Fibroblast of skin of right biceps (primary cell): Measurements from ENCODE around the gene MAPKAP1.

ENCODE experiments used
- DNase-seq: peaks from one replicate; pipeline ENCODE4 v3.0.0-alpha.2; 2013

MAPKAP1 gene

DNA sequence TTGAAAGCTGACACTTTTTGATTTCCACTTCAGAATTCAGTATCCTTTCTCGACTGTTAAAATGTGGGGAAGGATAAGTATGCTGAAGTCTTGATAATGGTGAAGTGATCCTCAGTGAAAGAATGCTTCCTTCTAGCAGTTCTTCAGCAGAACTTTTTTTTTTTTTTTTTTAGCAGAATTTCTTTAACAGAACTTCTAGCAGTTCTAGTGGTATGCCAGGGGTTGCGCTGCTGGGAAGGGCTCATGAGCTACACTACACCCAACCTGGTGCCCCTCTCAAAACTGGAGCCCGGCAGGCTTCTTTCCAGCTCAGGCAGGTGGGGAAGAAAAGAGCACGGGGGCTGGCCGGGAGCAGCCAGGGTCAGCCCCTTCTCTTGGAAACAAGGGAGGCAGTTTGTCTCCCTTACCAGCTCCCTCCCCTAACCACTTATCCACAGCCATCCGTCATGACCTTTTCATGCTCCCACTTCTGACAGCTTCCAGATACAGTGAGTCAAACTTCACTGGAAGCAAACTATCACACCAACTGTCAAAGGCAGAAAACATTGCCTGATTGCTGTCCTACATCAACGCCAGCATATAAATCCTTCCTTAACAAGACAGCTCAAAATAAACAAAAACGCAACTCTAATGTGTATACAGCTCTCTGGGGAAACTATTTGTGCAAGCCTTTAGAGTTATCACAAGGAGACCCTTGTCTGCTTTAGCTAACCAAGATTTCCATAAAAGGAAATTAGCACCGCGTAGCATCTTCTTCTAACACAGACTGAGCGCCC is 233.9 kb downstream of the MAPKAP1 start:
- DNase-seq: peak; percentile 76

DNA sequence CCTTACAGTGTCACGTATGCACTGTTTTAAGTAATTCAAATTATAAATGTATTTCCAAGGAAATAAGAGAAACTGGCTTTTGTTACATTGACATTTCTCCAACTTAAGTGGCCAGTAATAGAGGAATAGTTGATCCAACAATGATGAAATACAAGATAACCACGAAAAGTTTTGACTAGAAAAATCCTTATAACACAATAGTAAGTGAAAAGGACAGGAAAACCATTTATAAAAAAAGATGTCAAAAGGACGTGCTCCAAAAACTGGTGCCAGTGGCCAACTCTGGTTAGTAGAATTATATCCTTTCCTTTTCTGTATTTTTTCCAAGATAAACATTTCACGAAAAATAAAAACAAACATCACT is 234.5 kb downstream of the MAPKAP1 start:
- DNase-seq: no peak

DNA sequence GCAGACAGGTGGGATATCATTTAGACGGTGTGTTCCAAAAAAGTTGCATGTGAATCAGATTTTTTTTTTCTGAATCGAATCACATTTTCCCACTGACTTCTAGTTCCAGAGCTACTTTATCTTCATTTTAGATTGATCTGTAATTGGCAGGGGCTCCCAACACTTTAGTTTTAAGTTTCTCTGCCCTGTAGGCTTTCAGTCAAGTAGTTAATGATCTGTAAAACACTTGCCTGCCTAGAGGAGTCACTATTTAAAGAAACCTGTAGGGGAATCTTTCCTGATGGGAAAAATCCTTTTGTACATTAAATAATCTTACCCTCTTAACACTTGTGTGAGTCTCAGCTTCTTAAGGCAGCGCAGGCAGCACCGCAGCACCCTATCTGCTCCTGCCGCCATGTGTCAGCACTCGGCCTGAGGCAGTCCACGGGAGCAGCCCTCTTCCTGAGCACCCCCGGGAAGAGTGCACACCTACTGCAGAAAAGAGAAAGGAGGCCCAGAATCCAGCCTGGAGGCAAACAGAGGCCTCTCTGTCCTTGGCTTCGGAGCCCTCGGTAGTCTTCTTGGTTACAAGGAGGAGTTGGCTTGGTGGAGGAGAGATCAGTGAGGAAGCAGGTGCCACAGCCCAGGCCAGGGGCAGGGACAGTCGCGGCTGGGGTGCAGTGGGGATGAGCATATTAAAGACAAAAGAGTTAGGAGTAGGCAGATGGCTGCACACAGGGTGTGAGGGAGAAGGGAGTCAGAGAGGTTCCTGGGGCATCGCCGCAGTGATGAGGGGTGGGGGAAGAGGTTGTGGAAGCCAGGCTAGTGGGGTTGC is 236.0 kb downstream of the MAPKAP1 start:
- no peak for DNase-seq

DNA sequence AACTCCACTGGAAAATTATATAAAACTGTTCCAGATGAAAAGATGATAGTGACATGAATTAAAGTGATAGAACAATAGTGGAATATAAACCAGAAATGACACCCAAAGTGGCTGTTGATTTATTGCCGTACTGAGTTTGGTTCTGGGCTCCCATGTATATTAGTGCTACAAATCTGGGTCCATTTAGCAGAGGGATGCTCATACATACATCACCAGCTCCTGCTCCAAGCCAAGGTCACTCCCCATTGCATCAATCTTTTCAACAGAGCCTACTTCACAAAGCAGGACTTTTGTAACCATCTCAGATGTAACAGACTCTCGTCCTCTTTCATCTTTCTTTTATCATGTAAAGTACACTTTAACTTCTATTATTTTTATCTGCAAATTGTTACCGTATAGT is 236.8 kb downstream of the MAPKAP1 start:
- no peak for DNase-seq

DNA sequence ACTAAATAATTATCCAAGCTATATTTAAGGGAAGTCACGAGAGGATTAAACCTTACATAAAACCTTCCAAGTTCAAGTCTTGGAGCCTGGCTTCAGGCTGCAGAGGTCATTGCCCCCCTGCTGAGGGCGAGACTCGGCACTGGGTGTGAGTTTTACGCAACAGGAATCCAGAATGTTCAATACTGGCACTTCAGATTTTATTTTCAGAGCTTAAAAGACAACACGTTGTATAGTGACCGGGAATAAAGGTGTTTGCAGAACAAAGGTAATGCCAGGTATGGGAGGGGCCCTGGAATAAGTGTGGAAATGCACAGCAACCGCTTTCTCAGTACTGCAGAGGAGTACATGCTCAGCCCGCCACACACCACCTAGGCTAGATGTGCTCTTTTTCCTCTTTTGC is 238.4 kb downstream of the MAPKAP1 start:
- DNase-seq: no peak

DNA sequence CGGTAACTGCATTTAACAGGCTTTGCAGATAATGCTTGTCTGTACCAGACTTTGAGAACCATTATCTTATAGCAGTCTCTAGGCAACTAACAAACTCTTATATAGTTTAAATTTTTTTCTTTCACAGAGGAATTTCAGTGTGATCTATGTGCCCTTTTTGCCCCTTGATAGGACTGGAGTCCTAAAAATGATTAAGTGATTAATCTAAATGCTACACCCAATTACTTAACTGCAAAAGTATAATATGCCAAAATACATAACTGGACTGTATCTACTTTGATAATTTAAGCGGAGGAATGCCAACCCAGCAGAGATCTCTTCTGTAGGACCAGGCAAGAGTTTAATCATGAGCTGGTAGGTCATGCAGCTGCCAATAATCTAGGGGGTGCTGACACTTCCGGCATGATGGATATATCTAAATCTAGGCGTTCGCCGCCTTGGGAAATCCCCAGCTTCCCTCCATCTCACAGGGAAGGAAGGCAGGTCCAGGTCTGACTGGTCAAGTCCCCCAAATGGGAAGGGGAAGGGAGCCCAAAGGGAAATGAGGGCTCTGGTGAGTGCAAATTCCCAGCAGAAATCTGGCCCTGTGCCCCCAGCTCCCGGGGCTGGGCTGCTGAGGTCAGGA is 239.8 kb downstream of the MAPKAP1 start:
- no peak for DNase-seq

DNA sequence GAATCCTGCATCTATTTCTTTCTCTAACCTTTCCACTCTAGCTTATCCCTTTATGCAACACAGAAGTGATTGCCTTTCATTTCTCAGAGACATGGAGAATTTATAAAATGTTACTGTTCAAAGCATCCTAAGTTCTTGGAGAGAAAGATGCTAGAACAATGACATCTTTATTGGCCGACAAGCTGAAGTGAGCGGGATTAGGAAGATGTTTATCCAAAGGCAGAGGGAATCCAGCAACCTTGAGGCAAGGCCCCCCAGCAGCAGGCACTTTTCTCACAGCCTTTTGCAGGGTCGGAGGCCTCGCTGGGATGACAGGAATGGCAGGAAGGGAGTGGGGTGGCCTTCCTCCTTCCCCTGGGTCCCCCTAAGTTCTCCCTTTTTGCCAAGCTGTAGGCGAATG is 240.6 kb downstream of the MAPKAP1 start:
- no peak for DNase-seq

DNA sequence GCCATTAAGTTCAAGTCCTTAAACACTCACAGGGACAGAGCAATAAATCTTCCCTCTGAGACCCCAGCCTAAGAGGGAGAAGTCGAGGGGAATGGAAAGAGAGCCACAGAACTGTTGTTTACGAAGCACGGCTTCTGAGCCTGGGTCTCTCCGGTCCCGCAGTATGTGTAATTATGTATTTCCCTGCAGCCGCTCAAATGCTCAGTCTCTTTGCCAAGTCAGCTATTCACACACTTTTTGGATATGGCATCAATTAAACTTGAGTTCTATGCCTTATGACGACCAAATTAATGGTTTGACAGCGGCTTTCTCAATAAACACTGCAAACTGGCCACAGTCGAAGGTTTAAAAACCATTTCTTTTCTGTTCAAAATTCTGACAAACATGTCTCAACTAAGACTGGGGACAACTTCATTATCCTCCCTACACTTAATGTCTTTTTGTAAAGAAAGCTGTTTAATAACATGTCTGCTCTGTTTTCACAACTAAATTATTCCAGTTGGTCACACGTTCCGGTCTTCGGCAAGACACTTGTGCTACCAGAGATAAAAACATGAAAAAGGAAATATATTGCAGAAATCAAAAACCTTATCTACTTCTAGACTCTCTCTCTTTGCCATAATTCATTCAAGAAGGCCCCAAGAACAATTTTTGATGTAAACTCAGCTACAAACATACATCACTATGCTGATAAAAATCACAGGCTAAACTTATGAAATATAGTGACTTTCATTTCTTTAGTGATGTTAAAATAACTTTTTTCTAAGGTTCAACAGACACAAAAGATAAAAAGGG is 242.2 kb downstream of the MAPKAP1 start:
- no peak for DNase-seq

DNA sequence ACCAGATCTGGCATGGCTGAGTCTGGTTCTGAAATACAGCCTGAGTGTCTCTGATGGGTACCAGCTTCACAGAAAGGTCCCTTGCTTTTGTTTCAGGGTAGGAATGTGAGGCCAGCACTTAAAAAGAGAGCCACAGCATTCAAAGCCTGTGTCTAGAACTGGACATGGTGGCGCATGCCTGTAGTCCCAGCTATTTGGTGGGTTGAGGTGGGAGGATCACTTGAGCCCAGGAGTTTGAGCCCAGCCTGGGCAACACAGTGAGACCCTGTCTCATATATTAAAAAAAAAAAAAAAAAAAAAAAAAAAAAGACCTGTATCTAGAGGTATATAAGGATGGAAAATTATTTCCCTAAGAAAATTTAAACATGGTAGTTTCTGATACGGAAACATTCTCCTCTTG is 243.1 kb downstream of the MAPKAP1 start:
- DNase-seq: no peak

DNA sequence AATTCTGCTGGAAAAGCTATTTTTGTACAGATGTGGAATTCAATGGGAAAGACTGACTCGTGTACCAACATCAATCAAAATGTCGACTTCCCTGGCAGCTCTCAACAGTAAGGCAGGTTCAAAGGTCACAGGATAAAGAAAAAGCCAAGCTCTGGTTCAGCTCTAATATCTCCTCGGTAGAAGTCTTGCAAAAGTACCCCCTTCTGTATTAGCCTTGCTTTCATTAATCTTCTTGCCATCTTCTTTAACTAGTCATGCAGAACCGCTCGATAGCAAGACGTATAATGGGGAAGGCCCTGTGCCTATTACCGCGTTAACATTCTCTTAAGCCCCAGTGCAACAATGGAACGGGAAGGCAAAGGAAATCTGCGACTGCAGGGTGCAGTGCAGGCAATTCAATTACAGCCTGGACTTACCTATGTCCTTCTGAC is 244.1 kb downstream of the MAPKAP1 start:
- DNase-seq: peak; percentile 43

DNA sequence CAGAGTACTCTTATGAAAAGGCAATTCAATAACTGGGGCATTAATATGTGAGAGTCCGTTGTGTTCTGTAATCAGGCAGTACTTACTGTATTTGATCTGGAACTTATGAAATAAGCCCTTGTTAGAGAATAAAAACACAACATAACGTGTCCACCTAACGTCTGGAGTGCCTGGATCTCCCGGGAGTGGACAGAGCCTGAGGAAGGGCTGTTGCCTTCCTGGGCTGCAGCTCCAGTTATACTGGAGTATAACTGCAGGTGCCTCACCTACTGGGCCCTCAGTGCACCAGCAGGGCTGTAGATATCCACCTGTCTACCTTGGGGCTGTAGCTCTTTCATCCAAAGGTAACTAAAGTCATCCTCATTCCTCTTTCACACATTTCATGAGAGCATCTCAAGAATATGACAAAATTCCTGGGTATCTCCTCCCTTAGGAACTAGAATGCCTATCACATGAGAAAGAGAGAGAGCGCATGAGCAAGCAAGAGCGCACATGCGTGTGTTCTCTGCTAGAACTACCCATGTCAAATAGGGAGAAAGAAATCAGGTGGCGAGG is 245.3 kb downstream of the MAPKAP1 start:
- DNase-seq: no peak

DNA sequence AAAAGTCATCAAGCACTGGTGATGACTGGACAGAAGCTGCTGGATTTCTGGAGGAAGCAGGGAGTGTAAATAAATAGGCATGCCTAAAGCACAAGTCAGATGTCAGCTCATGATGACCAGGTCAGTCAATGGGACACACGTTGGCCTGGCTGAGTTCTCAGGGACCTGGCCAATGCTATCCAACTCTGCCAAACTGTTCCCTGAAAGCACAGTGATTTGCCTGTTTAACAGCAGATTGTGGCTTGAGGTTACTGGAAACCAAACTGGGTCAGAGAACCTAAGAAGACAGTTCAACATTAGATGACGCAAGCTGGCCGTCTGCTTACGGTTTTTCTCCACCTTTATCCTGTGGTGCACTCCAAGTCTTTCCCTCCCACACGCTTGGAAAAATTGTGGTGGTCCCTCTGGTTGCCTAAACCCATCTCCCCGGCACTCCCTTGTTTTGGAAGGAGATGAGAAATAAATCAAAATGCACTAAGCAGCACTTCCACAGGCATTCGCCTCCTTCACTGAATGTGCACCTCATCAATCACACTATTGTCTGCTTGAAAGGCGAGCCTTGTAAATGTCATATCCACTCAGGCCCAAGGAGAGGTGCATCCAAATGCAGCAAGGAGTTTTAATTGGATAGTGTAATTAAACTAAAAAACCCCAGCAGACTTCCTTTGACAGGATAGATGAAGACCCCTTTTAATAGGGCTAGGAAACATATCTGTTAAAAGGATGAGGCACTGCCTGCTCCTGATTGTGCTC is 245.9 kb downstream of the MAPKAP1 start:
- no peak for DNase-seq

DNA sequence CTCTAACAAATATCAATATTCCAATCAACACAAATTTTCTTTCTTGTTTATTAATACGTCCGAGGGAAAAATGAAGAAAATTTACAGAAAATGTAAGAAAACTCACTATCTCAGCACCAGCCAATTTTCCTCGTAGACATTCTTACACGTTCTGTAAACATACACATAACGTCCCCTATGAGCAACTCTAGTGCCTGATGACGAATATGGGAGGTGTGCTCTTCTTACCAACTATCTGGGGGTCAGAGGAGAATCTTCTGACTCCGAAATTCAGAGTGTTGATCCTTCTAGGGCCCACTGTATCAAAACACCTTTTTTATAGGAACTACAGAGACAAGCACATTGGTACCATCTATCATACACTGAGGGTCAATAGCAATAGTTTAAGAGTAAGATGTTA is 246.7 kb downstream of the MAPKAP1 start:
- DNase-seq: no peak

DNA sequence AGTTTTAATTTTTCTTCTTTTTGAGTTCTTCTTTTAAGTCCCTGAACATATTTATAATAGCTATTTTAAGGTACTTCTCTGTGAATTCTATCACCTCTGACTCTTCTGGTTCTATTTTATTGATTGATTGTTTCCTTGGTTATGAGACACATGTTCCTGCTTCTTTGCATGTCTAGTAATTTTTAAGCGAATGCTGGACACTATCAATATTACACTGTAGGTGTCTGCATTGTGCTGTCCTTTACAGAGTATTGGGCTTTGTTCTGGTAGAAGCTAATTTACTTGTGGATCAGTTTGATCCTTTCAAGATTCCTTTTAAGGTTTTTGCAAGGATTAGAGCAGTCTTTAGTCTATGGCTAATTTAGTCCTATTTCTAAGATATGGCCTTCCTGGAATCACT is 249.7 kb downstream of the MAPKAP1 start:
- DNase-seq: no peak

DNA sequence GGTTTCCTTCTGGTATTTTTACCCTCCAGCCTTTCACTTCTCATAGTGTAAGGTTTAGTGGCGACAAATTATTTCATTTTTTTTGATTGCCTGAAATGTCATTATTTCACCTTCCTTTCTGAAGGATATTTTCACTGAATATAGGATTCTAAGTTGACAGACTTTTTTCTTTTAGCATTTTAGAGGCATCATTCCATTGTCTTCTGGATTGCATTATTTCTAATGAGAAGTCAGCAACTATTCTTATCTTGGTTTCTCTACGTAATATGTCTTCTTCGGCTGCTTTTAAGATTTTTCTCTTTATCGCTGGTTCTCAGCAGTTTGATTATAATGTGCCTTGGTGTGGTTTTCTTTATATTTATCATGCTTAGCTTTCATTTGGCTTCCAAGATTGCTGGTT is 251.1 kb downstream of the MAPKAP1 start:
- no peak for DNase-seq

DNA sequence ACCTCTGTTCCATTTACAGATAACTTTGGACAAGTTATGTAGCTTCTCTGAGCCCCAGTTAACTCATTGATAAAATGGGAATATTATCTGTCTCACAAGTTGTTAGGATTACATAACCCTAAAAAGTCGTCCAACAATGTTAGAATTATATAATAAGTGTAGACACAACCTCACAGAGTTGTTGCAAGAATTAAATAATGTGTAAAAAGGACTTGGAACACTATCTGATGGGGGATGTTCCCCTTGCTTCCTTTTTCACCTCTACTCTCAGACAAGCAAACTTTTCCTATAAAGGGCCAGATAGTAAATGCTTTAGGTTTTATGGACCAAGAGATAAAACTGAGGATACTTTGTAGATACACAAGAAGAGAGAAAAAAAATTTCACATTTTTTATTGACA is 251.9 kb downstream of the MAPKAP1 start:
- DNase-seq: no peak

DNA sequence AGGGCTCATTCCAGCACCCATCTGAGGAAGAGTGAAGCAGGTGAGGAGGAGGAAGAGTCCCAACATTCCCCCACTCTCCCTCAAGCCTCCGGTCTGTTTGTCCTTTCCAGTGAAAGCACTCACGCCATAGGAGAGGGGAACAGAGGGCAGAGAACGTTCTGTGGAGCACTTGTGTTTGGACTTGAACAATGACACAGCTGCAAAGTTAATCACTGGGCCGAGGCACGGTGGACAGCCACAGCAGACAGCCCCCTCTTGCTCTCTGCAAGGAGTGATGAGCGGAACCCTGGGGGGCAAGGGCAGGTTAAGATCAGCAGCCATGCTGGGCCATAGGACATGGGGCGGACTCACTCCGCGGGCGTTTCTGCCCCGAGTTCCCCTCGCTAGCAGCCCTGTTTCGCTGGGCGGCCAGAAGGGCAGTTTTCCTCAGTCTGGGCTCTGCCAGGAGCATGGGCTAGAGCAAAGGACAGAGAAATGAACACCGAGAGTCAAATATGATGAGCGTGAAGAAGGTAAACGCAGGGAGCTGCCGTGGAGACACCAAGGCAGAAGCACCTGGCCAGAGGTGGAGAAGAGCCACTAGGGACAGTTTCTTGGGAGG is 259.7 kb downstream of the MAPKAP1 start:
- no peak for DNase-seq

DNA sequence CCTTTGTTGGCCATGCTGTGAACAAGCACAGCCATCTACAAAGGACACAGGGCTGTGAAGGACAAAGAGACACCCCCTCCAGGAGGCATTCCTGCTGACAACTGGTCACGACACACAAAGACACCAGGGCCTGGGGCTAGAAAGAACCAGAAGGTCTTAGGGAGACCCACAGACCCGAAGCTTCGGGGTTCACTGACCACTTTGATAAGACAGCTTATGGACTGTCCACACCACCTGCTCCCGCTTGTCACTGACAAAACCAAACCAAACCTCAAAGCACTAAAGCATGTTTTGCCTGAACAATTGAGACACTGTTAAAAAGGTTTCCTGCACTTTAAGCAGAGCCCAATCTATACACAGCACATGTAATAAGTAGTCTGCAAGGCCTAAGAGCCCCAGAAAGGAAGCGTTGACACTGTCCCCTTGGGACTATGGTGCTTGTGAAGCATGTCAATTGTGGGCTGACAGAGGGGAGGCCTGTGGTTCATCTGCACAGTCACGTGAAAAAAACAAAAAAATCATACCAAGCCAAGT is 260.4 kb downstream of the MAPKAP1 start:
- DNase-seq: peak; percentile 19

DNA sequence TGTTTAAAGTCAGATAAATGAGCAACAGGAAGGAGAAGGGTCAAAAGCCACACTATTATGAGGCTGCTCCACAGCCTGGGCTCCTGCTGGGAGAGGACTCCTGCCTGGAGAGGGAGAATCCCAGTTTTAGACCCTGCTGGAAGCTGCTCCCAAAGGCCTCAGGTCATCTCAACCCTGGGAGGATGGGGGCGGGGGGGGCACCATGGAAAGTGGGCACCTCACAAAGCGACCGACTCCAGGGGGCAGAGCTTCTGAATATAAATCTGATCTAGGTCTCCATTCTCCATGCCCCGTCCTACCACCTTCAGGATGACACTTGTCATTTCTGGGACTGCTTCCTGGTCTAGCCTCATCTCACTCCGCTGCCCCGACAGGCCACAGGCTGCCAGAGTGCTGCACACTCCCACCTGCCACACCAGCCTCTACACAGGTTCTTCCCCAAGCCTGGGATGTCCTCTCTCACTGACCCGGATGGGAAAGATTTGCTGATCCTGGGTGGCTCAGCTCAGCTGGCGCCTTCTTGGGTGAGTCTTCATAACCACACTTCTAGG is 262.0 kb downstream of the MAPKAP1 start:
- DNase-seq: no peak

DNA sequence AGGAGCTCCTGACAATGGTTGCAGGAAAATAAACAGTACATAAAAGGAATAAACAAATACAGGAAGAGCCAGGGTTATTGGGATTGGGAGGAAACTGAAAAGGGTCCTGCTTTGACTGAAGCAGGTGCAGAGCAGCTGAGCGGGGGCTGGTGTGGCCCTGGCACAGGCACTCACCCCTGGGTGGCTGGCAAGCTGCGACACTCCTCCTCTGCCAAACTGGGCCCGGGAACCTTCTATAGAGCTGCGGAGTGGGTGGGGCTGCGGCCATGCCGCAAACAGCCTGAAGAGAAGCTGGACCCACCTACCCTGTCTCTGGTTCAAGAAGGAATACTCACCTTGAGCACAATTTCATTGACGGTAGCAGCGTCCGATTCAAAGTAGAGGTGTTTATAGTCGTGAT is 262.8 kb downstream of the MAPKAP1 start:
- no peak for DNase-seq

DNA sequence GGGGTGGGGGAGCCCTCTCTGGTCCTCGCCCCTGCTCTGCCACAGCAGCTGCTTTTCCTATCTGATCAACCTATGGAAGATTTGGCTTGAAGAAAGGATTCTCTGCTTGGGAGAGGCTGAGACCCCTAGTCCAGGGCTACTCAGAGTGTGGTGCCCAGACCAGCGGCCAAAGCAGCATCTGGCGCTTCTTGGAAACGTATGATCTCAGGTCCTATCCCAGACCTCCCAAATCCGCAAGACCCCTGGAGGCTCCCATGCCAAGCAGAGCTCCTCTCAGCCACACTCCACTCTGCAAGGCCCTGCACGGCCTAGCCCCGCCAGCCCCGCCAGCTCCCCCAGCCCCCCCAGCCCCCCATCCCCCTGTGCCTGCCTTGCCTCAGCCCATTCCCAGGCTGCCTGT is 263.6 kb downstream of the MAPKAP1 start:
- no peak for DNase-seq
